K562 (cell line): ENCODE data around the gene MAP3K6. TPM values are rescaled to one million over a fixed set of nuclear protein-coding genes. Genes with fewer than 3 reads are reported as not detected.

Source experiments
- BACH1 ChIP-seq: fragments of 200-800 bp; sonication (Bioruptor generic); IDR thresholded peaks from 2 replicates; pipeline ENCODE4 v1.6.1; 2016; ENCODE audit warnings: missing genetic modification characterization, missing compliant biosample characterization
- CBFB ChIP-seq: sonication (generic); formaldehyde crosslinking; IDR thresholded peaks from 2 replicates; pipeline ENCODE4 v1.4.0; 2020; ENCODE audit warnings: mild to moderate bottlenecking, missing genetic modification reagents
- KLF13 ChIP-seq: fragments of 450-650 bp; IDR thresholded peaks from 2 replicates; pipeline ENCODE4 v1.6.1; 2016; ENCODE audit warnings: missing genetic modification characterization, low read depth, mild to moderate bottlenecking, missing compliant biosample characterization, moderate library complexity, borderline replicate concordance
- NKRF ChIP-seq: fragments of 450-650 bp; IDR thresholded peaks from 2 replicates; pipeline ENCODE4 v1.6.1; 2016; ENCODE audit warnings: borderline replicate concordance
- SIRT6 ChIP-seq: IDR thresholded peaks from one replicate; pipeline ENCODE4 v1.6.1; 2012; ENCODE audit warnings: low read depth, mild to moderate bottlenecking, control low read depth, inconsistent platforms, low read length, moderate library complexity
- STAT5A ChIP-seq: IDR thresholded peaks from 2 replicates; pipeline ENCODE4 v1.6.1; 2012; ENCODE audit warnings: low read length, inconsistent platforms, borderline replicate concordance
- ZBTB40 ChIP-seq, 2 experiments: fragments of 450-650 bp in 1 of 2; sonication (generic) in 1 of 2; formaldehyde crosslinking in 1 of 2; IDR thresholded peaks; 2 replicates each; pipeline versions ENCODE4 v1.7.1 to v1.9.0; 2016 to 2022; ENCODE audit warnings: inconsistent platforms in 1 of 2, mild to moderate bottlenecking in 1 of 2, missing genetic modification reagents in 1 of 2
- ZFX ChIP-seq: sonication (generic); formaldehyde crosslinking; IDR thresholded peaks from 2 replicates; pipeline ENCODE4 v1.8.0; 2022; ENCODE audit warnings: mild to moderate bottlenecking, missing genetic modification reagents, moderate library complexity
- ZNF165 ChIP-seq: fragments of 250-450 bp; sonication (Bioruptor Pico); IDR thresholded peaks from 2 replicates; pipeline ENCODE4 v1.4.0; 2020; ENCODE audit warnings: borderline replicate concordance
- ZNF609 ChIP-seq: sonication (generic); formaldehyde crosslinking; IDR thresholded peaks from 2 replicates; pipeline ENCODE4 v1.8.1; 2023; ENCODE audit warnings: missing genetic modification reagents, mild to moderate bottlenecking, borderline replicate concordance
- polyA plus RNA-seq, 8 experiments: library from polyadenylated mRNA; depleted of rRNA in 4 of 8; stranded (reverse) in 5 of 8; unstranded in 3 of 8; fragments of >200 nt; fragmentation: Nextera tagmentation in 2 of 8; fragmentation: Illumina TruSeq in 1 of 8; extraction: Ambion mirVana in 2 of 8; extraction: Trizol in 1 of 8; gene quantifications; 2 replicates each; pipeline versions ENCODE4 v1.2.1 to v1.2.3, GENCODE V29; 2011 to 2014; ENCODE audit warnings: inconsistent platforms in 1 of 8, missing spikeins in 1 of 8
- total RNA-seq, 7 experiments: library from RNA; depleted of rRNA in 6 of 7; stranded (reverse); fragments of >200 nt in 6 of 7; fragmentation: Illumina TruSeq in 2 of 7; extraction: Trizol in 2 of 7; gene quantifications; 2 replicates each; pipeline versions ENCODE4 v1.2.1 to v1.2.3, GENCODE V29; 2011 to 2021; ENCODE audit warnings: low replicate concordance in 1 of 7

The MAP3K6 gene
- total and polyA plus RNA-seq, 9 of the 15 experiments (the other 6 are each of a cell fraction or from before 2014, with no cell fraction given): 0.99 to 21.9 (median 7.0) TPM

GRCh38 chr1:27341525-27342252 is 25.1 kb downstream of the MAP3K6 start, which contains the start of gene SYTL1 (continued):
- TF ChIP-seq ZNF165 (CRISPR knock-in tag) (no peak), BACH1 (tag) (no peak), ZBTB40 (IDR thresholded peaks at IDR 0.05) (peak; percentile 31; the same call in 1 of the 2 replicates), ZBTB40 (CRISPR knock-in tag; IDR thresholded peaks at IDR 0.05) (no peak), ZFX (peak; percentile 66), NKRF (no peak), SIRT6 (no peak), STAT5A (no peak), CBFB (CRISPR knock-in tag) (no peak), ZNF609 (no peak), KLF13 (tag) (no peak)
